K562 (cell line): Measurements from ENCODE around the gene ELFN2. TPM values are rescaled to one million over a fixed set of nuclear protein-coding genes. Genes with fewer than 3 reads are reported as not detected.

ENCODE experiments used
- KLF10 ChIP-seq: fragments of 250-450 bp; sonication (Bioruptor Pico); IDR thresholded peaks from 2 replicates; pipeline ENCODE4 v1.6.1; 2021; ENCODE audit warnings: matching md5 sums
- NFATC3 ChIP-seq: fragments of 450-650 bp; IDR thresholded peaks from 2 replicates; pipeline ENCODE4 v1.6.1; 2017; ENCODE audit warnings: mild to moderate bottlenecking
- PCBP1 ChIP-seq: fragments of 200-400 bp; formaldehyde crosslinking; IDR thresholded peaks from 2 replicates; pipeline ENCODE4 v1.6.1; 2018; ENCODE audit warnings: mild to moderate bottlenecking, low read depth, low read length; ENCODE audit not compliant: poor library complexity, severe bottlenecking
- RHOXF2B ChIP-seq: fragments of 250-450 bp; sonication (Bioruptor Pico); conservative IDR thresholded peaks from 2 replicates; pipeline ENCODE4 v1.5.1; 2021
- SLC30A9 ChIP-seq: fragments of 250-450 bp; sonication (Bioruptor Pico); IDR thresholded peaks from 2 replicates; pipeline ENCODE4 v1.8.0; 2022; ENCODE audit warnings: mild to moderate bottlenecking, moderate library complexity
- SMARCB1 ChIP-seq: IDR thresholded peaks from 2 replicates; pipeline ENCODE4 v1.6.1; 2011; ENCODE audit warnings: improper control_type of control experiment, low read depth; ENCODE audit not compliant: insufficient read length
- SREBF1 ChIP-seq: fragments of 150-350 bp; IDR thresholded peaks from 2 replicates; pipeline ENCODE4 v1.6.1; 2014; ENCODE audit warnings: antibody characterized with exemption, low read depth, low read length, borderline replicate concordance
- ZNF212 ChIP-seq: fragments of 450-650 bp; formaldehyde crosslinking; IDR thresholded peaks from 2 replicates; pipeline ENCODE4 v1.4.0; 2020; ENCODE audit warnings: mild to moderate bottlenecking
- polyA plus RNA-seq, 8 experiments: library from polyadenylated mRNA; depleted of rRNA in 4 of 8; stranded (reverse) in 5 of 8; unstranded in 3 of 8; fragments of >200 nt; fragmentation: Nextera tagmentation in 2 of 8; fragmentation: Illumina TruSeq in 1 of 8; extraction: Ambion mirVana in 2 of 8; extraction: Trizol in 1 of 8; gene quantifications; 2 replicates each; pipeline versions ENCODE4 v1.2.1 to v1.2.3, GENCODE V29; 2011 to 2014; ENCODE audit warnings: inconsistent platforms in 1 of 8, missing spikeins in 1 of 8
- total RNA-seq, 7 experiments: library from RNA; depleted of rRNA in 6 of 7; stranded (reverse); fragments of >200 nt in 6 of 7; fragmentation: Illumina TruSeq in 2 of 7; extraction: Trizol in 2 of 7; gene quantifications; 2 replicates each; pipeline versions ENCODE4 v1.2.1 to v1.2.3, GENCODE V29; 2011 to 2021; ENCODE audit warnings: low replicate concordance in 1 of 7
- TF ChIP-seq, protein P1 (sequence below): sonication (generic); formaldehyde crosslinking; IDR thresholded peaks from 2 replicates; pipeline ENCODE4 v1.8.0; 2023; ENCODE audit warnings: missing genetic modification reagents, mild to moderate bottlenecking, borderline replicate concordance

ELFN2 gene
- total and polyA plus RNA-seq, 9 of the 15 experiments (the other 6 are each of a cell fraction or from before 2014, with no cell fraction given): not detected

DNA sequence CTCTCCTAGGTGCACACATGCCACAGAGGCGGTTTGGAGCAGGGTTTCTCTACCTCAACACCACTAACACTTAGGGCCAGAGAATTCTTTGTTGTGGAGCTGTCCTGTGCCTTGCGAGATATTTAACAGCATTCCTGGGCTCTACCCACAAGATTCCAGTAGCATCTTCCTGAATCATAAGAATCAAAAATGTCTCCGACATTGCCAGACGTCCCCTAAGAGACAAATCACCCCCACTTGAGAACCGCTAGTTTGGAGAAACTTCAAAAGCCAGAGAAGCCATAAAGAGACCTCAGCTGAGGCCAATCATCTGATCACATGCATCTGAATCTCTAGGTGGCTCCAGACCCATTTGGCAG is 42.8 kb upstream of the ELFN2 start (continued):
- no peak for TF ChIP-seq NFATC3
- no peak for TF ChIP-seq SLC30A9 (CRISPR knock-in tag)
- no peak for TF ChIP-seq SMARCB1
- TF ChIP-seq, protein P1, sequence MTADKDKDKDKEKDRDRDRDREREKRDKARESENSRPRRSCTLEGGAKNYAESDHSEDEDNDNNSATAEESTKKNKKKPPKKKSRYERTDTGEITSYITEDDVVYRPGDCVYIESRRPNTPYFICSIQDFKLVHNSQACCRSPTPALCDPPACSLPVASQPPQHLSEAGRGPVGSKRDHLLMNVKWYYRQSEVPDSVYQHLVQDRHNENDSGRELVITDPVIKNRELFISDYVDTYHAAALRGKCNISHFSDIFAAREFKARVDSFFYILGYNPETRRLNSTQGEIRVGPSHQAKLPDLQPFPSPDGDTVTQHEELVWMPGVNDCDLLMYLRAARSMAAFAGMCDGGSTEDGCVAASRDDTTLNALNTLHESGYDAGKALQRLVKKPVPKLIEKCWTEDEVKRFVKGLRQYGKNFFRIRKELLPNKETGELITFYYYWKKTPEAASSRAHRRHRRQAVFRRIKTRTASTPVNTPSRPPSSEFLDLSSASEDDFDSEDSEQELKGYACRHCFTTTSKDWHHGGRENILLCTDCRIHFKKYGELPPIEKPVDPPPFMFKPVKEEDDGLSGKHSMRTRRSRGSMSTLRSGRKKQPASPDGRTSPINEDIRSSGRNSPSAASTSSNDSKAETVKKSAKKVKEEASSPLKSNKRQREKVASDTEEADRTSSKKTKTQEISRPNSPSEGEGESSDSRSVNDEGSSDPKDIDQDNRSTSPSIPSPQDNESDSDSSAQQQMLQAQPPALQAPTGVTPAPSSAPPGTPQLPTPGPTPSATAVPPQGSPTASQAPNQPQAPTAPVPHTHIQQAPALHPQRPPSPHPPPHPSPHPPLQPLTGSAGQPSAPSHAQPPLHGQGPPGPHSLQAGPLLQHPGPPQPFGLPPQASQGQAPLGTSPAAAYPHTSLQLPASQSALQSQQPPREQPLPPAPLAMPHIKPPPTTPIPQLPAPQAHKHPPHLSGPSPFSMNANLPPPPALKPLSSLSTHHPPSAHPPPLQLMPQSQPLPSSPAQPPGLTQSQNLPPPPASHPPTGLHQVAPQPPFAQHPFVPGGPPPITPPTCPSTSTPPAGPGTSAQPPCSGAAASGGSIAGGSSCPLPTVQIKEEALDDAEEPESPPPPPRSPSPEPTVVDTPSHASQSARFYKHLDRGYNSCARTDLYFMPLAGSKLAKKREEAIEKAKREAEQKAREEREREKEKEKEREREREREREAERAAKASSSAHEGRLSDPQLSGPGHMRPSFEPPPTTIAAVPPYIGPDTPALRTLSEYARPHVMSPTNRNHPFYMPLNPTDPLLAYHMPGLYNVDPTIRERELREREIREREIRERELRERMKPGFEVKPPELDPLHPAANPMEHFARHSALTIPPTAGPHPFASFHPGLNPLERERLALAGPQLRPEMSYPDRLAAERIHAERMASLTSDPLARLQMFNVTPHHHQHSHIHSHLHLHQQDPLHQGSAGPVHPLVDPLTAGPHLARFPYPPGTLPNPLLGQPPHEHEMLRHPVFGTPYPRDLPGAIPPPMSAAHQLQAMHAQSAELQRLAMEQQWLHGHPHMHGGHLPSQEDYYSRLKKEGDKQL (CRISPR knock-in tag): no peak
- TF ChIP-seq KLF10: no peak
- TF ChIP-seq PCBP1: no peak
- TF ChIP-seq RHOXF2B (CRISPR knock-in tag): no peak
- no peak for TF ChIP-seq ZNF212 (CRISPR knock-in tag)
- no peak for TF ChIP-seq SREBF1
